Thyroid gland (tissue), 4 donors: ENCODE data around the gene ALKBH6. TPM values are rescaled to one million over a fixed set of nuclear protein-coding genes. Genes with fewer than 3 reads are reported as not detected.

Source experiments
- DNase-seq, 2 donors: peaks; one replicate each; pipeline ENCODE4 v3.0.0-alpha.2; 2019
- H3K27ac ChIP-seq, 3 donors: fragments of 200-600 bp; sonication (generic); 1 replicate in 2 of 3; 2 replicates in 1 of 3; pipeline ENCODE4 v1.5.1; 2016 to 2019; ENCODE audit warnings: mild to moderate bottlenecking in 1 of 3, moderate library complexity in 1 of 3
- H3K27me3 ChIP-seq: fragments of 200-600 bp; sonication (generic); one replicate; pipeline ENCODE4 v1.5.1; 2019
- H3K36me3 ChIP-seq, 2 donors: fragments of 200-600 bp; sonication (generic); one replicate each; pipeline ENCODE4 v1.5.1; 2016 to 2019
- H3K4me1 ChIP-seq, 2 donors: fragments of 200-600 bp; sonication (generic); one replicate each; pipeline ENCODE4 v1.5.1; 2017 to 2019
- H3K4me3 ChIP-seq, 3 donors: fragments of 200-600 bp; sonication (generic); replicated peaks in 1 of 3; 1 replicate in 2 of 3; 2 replicates in 1 of 3; pipeline ENCODE4 v1.5.1; 2016; ENCODE audit warnings: mild to moderate bottlenecking in 1 of 3
- H3K9me3 ChIP-seq: fragments of 200-600 bp; sonication (generic); one replicate; pipeline ENCODE4 v1.5.1; 2017
- POLR2A ChIP-seq, 2 donors: fragments of 450-650 bp; IDR thresholded peaks; one replicate each; pipeline ENCODE4 v1.6.1; 2017; ENCODE audit warnings: antibody characterized with exemption in 2 of 2, mild to moderate bottlenecking in 2 of 2, moderate library complexity in 1 of 2
- WGBS, 2 donors: methylation state at CpG; one replicate each; pipeline ENCODE4 v1.1.5; 2017; 5-methylcytosine and 5-hydroxymethylcytosine counted together
- intact Hi-C: fragments of 100-400 bp; cut with DNase I; formaldehyde crosslinking; loops from one replicate; pipeline ENCODE4 v1.15.1; 2023
- total RNA-seq, 4 donors: library from RNA; depleted of rRNA; stranded (reverse); fragments of >200 nt; gene quantifications; one replicate each; pipeline ENCODE4 v1.2.3, GENCODE V29; 2016
- TF ChIP-seq, protein P1 (sequence below), 6 experiments: fragments of 200-600 bp in 3 of 6; fragments of 450-650 bp in 3 of 6; sonication (generic) in 3 of 6; IDR thresholded peaks; one replicate each; pipeline ENCODE4 v1.5.1; 2016 to 2019; ENCODE audit warnings: antibody characterized with exemption in 6 of 6, mild to moderate bottlenecking in 2 of 6, inconsistent platforms in 1 of 6, moderate library complexity in 1 of 6

ALKBH6 gene
- total RNA-seq, 4 donors from 2014 or later: 15.4 to 60.9 (median 32.0) TPM

DNA sequence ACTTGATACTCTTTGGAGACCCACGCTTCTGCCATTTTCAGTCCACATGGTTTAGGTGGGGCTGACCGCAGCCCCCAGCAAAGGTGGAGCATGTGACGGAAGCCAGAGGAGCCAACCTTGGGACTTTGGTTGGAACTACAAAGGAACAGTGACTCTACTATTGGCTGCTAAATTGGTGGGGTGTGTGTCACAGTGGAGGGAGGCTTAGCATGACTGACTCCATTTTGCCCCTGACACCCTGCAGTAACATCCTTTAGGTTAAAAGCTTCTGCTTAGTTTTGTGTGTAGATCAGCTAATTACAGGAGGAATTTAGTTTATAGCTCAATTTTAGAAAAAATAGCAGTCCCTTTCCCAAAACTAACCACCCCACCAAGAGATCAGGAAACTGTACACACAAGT lies 12.4 kb downstream of the ALKBH6 start:
- DNase-seq: no peak
- Histone ChIP-seq H3K36me3 (peaks cover 0 to 3% of the 10 kb centered on the region in 2 donors), H3K4me3 (no peak overlapping the region), H3K27ac (no peak overlapping the region), H3K27me3 (no peaks in the 10 kb centered on the region), H3K4me1 (peaks cover under 1 to 18% of the 10 kb centered on the region in 2 donors), H3K9me3 (no peaks in the 10 kb centered on the region)
- intact Hi-C loops: no loop called here
- no peak for TF ChIP-seq POLR2A (IDR thresholded peaks at IDR 0.05)
- TF ChIP-seq, protein P1, sequence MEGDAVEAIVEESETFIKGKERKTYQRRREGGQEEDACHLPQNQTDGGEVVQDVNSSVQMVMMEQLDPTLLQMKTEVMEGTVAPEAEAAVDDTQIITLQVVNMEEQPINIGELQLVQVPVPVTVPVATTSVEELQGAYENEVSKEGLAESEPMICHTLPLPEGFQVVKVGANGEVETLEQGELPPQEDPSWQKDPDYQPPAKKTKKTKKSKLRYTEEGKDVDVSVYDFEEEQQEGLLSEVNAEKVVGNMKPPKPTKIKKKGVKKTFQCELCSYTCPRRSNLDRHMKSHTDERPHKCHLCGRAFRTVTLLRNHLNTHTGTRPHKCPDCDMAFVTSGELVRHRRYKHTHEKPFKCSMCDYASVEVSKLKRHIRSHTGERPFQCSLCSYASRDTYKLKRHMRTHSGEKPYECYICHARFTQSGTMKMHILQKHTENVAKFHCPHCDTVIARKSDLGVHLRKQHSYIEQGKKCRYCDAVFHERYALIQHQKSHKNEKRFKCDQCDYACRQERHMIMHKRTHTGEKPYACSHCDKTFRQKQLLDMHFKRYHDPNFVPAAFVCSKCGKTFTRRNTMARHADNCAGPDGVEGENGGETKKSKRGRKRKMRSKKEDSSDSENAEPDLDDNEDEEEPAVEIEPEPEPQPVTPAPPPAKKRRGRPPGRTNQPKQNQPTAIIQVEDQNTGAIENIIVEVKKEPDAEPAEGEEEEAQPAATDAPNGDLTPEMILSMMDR (IDR thresholded peaks at IDR 0.05): no peak
- WGBS, 2 donors: 93 to 100% methylated on average over 3 of the region's 3 CpGs

DNA sequence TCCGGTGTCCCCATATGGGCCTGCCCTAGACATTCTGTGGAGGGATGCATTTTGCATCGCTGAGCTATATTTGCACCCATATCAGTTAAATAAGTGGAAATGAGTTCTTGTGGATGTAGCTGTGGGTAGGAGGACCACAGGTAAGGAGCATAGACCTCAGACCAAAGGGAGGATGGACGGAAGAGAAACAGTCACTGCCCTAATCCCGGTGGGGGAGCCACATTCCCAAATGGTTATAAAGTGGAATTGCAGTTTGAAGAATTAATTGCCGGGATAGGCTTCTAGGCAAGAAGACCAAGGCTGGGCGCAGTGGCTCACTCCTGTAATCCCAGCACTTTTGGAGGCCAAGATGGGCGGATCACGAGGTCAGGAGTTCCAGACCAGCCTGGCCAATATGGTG lies 17.2 kb downstream of the ALKBH6 start:
- 91 to 94% methylated on average over 8 of the region's 8 CpGs for WGBS, 2 donors
- no peak overlapping the region for H3K4me3 ChIP-seq
- TF ChIP-seq, protein P1 (IDR thresholded peaks at IDR 0.05): no peak
- TF ChIP-seq POLR2A (IDR thresholded peaks at IDR 0.05): no peak
- peaks cover 0 to 3% of the 10 kb centered on the region in 2 donors for H3K36me3 ChIP-seq
- no peaks in the 10 kb centered on the region for H3K9me3 ChIP-seq
- intact Hi-C loops: no loop called here
- no peak for DNase-seq
- H3K4me1 ChIP-seq: peaks cover 16 to 37% of the 10 kb centered on the region in 2 donors
- no peaks in the 10 kb centered on the region for H3K27me3 ChIP-seq
- no peak overlapping the region for H3K27ac ChIP-seq

DNA sequence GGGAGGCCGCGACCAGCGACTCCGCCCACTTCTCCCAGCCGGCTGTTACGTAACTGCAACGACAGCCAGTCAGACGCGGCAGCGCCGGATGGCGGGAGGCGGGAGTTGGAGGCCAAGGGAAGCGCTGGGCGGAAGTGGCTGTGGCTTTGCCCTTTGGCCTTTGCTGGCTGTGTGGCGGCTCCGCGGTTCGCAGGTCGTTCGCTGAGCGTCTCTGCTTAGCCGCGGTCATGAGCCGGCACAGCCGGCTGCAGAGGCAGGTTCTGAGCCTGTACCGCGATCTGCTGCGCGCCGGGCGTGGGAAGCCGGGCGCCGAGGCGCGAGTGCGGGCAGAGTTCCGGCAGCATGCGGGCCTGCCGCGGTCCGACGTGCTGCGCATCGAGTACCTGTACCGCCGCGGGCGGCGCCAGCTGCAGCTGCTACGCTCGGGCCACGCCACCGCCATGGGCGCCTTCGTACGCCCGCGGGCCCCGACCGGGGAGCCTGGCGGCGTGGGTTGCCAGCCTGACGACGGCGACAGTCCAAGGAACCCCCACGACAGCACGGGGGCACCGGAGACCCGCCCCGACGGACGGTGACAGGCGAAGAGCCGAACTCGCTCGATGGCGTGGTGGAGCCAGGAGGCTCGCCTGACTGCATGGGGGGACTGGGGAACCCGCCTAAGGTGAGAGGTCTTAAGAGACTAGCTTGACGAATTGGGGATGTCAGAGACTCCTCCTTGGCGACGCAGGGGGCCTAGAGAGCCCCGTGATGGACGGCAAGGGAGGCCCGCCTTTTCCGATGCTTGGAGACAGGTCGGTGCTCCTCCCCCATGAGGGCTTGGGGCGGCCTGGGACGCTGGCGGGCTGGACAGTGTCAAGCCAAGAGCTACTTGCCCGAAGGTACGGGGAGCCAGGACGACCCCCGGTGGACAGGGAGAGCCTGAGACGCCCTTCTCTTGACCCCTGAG lies 18.7 kb downstream of the ALKBH6 start, which contains the start of gene SDHAF1:
SDHAF1 (plus strand) TSS at position 141 of the 946 bp plus-strand sequence; CDS start at position 228, 87 bp downstream.
- peak in 1 of 2 donors; percentile 81 for TF ChIP-seq POLR2A (IDR thresholded peaks at IDR 0.05)
- TF ChIP-seq, protein P1 (IDR thresholded peaks at IDR 0.05): no peak
- Histone ChIP-seq H3K27me3 (no peaks in the 10 kb centered on the region), H3K9me3 (no peaks in the 10 kb centered on the region), H3K4me1 (peaks cover 16 to 39% of the 10 kb centered on the region in 2 donors), H3K36me3 (peaks cover 0 to 3% of the 10 kb centered on the region in 2 donors), H3K4me3 (peak within 1 kb of the TSS; percentile 51 to 90 (median 85)), H3K27ac (peak within 1 kb of the TSS; percentile 40 to 68 (median 52))
- intact Hi-C loops: no loop called here
- 0% methylated on average over 21 to 22 of the region's 97 CpGs for WGBS, 2 donors
- DNase-seq: peak; percentile 98

DNA sequence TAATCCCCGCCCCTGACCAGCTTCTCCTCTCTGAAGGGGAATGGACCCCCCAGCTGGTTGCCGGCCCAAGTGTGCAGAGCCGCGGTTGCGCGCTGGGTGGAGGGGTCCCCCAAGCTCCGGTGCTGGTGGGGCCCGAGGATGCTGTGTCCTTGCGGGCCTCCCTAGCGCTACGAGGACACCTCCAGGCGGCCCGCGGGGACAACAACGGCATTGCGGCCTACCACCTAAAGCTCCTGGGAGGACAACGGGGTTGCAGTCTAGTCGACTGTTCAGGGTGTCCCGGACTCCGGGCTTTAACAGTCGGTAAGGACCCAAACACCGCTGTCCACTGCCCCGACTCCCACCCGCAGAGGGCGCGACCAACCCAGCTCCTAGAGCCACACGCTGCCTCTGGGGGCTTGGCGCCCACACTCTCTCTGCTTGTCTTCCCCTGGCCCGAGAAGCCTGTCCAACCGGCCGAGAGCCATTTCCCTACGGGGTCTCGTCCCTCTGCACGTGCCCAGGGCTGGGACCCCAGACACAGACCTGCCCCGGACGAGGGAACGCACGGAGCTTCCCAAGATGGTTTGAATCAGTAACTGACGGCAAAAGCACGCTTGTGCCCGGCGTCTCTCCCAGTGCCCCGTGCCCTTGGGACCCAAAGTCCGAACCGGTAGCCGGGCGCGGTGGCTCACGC lies 20.0 kb downstream of the ALKBH6 start:
- H3K27me3 ChIP-seq: no peaks in the 10 kb centered on the region
- no peaks in the 10 kb centered on the region for H3K9me3 ChIP-seq
- 37 to 40% methylated on average over 22 to 28 of the region's 49 CpGs for WGBS, 2 donors
- H3K4me3 ChIP-seq: peak overlapping the region in 2 of 3 donors; percentile 51 to 85
- peak overlapping the region in 1 of 3 donors; percentile 68 for H3K27ac ChIP-seq
- peaks cover 0 to 3% of the 10 kb centered on the region in 2 donors for H3K36me3 ChIP-seq
- TF ChIP-seq, protein P1 (IDR thresholded peaks at IDR 0.05): no peak
- TF ChIP-seq POLR2A (IDR thresholded peaks at IDR 0.05): no peak
- intact Hi-C loops: no loop called here
- peak; percentile 11 to 23 for DNase-seq
- H3K4me1 ChIP-seq: peaks cover 16 to 29% of the 10 kb centered on the region in 2 donors
